ENCODE measurements around the gene PTPRA.
"Not testable (repeated sequence)": the region's sequence is repeated elsewhere in the genome, so short reads cannot be mapped to it uniquely, and the experiment has no call there.

Gene PTPRA

DNA sequence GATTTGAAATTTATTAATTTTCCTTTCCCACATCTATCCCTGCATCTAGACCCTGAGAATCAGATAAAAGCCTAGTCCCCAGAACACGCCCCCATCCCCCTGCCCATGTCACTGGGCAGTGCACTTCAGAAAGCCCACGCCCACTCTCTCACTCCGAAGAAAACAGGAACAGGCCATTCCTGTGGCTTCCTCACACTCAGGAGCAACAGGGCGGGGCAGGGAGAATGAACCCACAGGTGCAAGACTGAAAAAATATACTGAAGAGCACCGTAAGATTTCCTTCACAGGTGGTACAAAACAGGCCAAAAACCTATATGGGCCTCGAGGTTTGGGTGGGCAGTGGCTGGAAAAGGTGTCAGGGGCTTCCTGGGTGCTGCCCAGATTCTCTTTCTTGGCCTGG, 201.5 kb downstream of the PTPRA start:
- no peak for DNase-seq (ENCODE audit: low spot score)

DNA sequence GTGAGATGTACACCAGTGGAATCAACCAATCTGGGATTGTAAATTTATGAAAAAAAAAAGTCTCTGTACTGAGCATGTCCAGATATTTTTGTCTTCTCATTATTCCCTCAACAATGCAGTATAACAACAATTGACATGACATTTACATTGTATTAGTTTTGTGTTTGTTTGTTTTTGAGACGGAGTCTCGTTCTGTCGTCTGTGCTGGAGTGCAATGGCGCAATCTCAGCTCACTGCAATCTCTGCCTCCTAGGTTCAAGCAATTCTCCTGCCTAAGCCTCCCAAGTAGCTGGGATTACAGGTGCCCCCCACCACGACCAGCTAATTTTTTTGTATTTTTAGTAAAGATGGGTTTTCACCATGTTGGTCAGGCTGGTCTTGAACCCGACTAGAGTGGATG, 202.0 kb downstream of the PTPRA start:
- not testable (repeated sequence) for DNase-seq (ENCODE audit: low spot score)

DNA sequence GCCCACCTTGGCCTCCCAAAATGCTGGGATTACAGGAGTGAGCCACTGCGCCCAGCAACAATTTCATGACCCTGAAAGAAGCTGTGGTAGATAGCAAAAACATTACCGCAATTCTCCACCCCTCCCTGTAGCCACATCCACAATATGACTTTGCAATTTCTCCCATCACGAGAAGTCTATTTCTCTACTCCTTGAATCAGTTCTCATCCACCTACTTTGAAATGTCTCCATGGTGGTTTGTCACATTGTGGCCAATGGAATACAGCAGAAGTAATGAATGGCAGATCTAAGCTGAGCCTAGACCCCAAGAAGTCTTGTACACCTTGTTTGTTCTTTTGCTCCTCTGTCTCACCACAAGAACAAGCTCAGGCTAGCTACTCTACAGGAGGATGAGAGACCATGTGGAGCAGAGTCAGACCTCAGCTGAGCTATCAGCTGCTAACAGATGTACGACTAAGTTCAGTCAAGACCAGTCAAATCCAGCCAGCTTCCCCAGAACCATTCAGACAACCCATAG, 204.4 kb downstream of the PTPRA start:
- DNase-seq (ENCODE audit: low spot score): no peak

DNA sequence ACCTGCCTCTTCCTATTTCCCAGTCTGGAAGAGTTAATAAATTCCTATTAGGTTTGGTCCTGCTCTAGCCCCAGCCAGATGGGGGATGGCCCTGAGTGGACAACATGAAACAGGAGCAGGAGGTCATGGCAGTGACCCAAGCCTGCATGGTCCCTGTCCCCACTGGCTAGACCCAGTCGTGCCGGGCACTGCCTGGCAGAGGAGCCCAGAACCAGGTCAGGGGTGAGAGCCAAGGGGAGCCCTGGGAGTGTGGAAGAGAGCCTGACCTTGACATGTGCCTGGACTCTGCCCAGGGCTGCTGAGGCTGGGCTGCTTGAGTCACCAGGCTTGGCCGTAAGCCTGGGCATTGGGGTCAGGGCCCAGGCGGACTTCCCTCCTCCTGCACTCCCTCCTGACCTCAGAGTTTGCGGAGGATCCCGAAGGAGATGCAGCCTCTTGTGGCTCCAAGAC, 207.7 kb downstream of the PTPRA start:
- DNase-seq (ENCODE audit: low spot score): no peak

DNA sequence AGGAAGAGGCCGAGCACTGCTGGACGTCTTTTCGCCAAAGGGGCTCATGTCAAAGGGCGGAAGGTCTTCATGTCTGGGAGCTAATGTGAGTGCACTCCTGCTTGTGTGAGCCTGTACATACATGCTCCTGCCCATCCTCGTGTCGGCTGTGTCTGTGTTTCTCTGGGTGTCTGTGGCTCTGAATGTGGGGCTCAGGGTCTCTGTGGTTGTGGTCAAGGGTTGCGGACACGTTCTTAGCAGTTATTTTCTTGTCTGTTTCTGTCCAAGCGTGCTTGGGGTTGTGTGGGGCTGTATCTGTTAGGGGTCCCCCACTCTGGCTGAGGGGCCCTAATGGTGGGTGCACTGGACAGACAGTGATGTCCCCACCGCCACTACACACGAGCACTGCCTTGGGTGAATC, 208.4 kb downstream of the PTPRA start:
- no peak for DNase-seq (ENCODE audit: low spot score)

DNA sequence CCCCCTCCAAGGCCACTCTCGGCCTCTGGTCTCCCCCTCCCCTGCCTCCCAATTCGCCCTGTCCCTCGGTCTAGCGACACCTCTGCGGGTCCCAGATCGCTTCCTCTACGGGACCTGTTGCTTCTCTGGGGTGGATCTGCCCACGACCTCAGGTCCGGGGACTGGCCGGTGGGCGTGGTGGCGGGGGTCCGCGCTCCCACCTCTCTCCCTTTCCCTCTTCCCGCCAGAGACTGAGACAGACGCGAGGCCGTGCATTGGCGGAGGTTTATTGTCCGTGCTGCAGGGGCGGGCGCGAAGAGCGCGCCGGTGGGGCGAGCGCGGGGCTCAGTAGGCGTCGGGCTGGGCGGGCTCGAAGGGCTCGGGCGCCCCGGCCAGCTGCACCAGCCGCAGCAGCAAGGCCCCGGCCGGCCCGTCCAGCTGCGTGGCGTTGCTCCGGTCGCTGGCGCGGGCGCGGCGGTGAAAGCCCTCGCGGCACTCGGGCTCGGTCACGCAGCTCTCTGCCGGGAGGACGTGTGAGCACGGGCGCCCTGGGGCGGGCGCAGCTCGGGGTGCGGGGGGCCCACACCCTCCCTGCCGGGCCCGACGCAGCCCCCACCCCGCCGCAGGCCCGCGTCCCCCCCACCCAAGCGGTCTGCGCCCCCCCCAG, 209.1 kb downstream of the PTPRA start:
- DNase-seq (ENCODE audit: low spot score): no peak

DNA sequence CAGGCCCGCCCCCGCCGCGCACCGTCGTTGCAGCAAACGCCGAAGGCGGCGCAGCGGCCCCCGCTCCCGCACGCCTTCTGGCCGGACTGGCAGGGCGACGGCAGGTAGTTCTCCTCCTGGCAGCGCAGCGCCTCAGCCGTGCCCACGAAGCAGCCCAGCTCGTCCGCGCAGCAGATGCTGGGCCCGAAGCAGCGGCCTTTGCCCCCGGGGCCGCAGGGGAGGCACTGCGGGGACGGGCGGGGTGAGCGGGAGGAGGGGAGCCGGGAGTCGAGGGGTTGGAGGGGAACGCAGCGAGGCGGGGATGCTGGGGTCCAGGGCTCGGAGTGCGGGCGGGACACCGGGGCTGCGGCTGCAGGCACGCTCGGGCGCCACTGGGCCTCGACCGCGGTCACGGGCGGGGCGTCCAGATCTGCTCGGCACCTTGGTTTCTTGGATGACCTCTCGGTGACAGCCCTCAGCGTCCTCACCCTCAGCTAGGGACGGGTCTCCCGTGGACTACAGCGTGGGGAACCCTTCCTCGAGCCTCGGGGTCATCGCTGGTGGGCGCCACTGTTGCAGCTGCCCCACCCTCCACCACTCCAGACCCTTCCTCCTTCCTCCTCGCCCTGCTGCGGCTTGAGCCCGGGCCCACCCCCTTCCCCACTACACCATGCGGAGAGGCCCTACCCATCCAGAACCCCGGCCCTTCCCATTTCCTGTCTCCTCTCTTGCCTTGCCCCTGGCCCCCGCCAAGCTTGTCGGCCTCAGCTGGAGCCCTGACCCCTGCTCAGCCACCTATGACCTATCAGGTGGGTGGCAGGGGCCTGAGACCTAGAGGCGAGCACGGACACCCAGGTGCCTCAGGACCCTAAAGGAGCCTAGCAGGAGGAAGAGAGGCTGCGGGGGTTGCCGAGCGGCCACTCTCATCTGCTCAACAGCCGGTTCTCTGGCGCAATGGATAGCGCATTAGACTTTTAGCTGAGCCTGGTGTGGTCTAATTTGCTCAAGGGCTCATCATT, 210.0 kb downstream of the PTPRA start:
- DNase-seq (ENCODE audit: low spot score): peak; percentile 60

DNA sequence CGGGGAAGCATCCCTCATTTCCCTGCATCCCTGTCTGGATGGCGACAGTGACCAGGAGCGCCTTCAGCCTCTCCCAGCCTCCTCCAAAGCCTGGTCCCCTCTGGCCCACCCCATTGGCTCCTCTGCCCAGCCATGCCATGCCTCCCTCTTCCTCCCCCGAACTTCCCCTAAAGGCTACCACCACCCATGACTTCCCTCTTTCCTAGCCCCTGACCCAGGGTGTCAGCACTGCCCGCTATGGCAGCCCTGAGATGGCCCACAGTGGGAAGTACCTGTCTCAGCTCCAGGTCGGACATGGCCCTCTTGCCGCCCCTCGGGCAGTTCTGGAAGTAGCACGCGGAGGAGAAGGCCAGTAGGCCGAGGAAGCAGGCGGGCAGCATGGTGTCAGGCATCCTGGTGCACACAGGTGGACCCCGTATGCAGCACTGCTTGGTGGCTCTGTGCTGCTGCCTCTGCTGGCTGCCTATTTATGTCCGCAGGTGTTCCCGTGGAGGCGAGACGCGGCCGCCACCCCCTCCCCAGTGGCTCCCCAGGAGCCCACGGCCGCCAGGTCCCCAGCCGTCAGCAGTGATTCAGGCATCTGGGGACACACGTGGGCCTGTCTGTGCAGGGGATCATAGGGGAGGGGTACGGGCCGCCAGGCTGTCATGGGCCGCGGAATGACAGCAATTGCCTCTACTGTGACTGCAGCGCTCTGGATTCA, 211.2 kb downstream of the PTPRA start, which contains the start of gene AVP:
Gene AVP, minus strand, starts transcription at position 442 of the 703 bp plus-strand sequence. Its CDS starts 50 bp downstream, at position 392.
- no peak for DNase-seq (ENCODE audit: low spot score)

DNA sequence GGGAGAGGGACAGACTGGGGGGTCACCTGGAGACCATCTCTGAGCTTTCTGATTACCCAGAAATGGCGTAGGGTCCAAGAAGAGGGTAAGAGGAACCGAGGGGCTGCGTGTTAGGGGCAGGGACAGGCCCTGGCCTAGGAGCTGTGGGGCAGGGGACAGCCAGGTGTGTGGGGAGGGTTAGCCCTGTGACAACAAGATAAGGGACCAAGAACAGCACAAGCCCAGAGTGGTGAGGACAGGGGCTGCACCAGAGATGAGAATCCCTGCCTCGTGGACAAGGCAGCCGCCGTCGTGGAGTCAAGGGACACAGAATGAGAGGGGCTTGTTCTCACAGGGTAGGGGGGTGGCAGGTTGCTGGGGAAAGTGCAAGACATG, 211.7 kb downstream of the PTPRA start:
- no peak for DNase-seq (ENCODE audit: low spot score)

DNA sequence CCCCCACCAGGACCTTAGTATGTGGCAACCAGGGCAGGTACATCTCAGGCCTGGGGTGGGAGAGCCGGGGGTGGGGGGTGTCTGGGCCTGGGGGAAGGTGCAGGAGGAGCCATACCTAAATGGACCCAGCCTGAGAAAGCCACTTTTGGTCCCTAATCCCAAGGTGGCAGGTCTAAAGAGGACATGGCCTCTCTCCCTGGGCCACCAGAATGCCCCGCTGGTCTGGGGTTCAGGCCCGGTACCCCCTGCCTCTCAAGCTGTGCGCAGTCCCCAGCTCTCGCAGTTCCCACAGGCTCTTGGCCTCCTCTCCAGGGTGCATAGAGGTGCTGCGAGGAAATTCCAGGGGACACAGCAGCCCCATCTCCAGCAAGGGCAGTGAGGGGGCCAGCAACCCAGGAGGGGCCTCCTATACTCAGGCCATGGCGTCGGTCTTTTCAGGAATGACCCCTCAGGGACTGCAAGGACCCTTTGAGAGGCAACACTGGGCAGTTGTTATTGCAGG, 212.3 kb downstream of the PTPRA start:
- DNase-seq (ENCODE audit: low spot score): no peak

DNA sequence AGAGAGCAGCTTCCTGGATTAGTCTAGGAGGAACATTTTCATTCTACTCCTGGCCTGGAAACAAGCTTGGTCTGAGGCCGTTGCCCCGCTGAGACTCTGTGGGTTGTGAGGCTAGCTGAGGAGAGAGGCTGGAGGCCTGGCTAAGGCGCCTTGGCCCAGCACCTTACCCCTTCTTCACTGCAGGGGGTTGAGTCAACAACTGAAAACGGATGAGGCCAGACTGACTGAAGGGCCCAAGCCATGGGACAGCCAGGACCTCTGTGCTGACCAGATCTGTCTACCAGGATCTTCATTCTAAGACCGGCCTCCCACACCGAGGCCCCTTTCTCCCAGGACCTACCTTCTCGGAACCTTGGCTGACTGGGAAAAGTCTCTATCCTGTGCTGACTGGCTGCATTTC, 214.8 kb downstream of the PTPRA start:
- no peak for DNase-seq (ENCODE audit: low spot score)
